22Rv1 (cell line): ENCODE data around the gene CD7.
A peak's percentile ranks its signal among the peaks of the same experiment; 100 is the strongest.

ENCODE experiments used
- CTCF ChIP-seq: fragments of 450-650 bp; IDR thresholded peaks from 2 replicates; pipeline ENCODE4 v1.5.1; 2017; ENCODE audit warnings: mild to moderate bottlenecking
- ZFX ChIP-seq: fragments of 450-650 bp; IDR thresholded peaks from 2 replicates; pipeline ENCODE4 v1.6.1; 2017; ENCODE audit warnings: antibody characterized with exemption, borderline replicate concordance

GRCh38 chr17:82351713-82352488 lies 34.5 kb upstream of the CD7 start:
- TF ChIP-seq CTCF (peak; percentile 95), ZFX (no peak)
